CD14-positive monocyte (primary cell): ENCODE data around the gene GRM4. TPM values are rescaled to one million over a fixed set of nuclear protein-coding genes. Genes with fewer than 3 reads are reported as not detected.

Experiments used
- DNase-seq, 3 donors: peaks; one replicate each; pipeline ENCODE4 v3.0.0-alpha.2; 2011 to 2022
- H2AFZ ChIP-seq: 2 replicates; pipeline ENCODE4 v1.6.0; 2012; ENCODE audit warnings: mild to moderate bottlenecking, low read depth, low read length, inconsistent platforms; ENCODE audit not compliant: insufficient read depth, poor library complexity, severe bottlenecking
- H3K27ac ChIP-seq, 2 donors: 1 replicate in 1 of 2; 2 replicates in 1 of 2; pipeline ENCODE4 v1.5.1; 2012 to 2013; ENCODE audit warnings: low read length in 2 of 2, control low read depth in 1 of 2, inconsistent platforms in 1 of 2, low read depth in 1 of 2, mild to moderate bottlenecking in 1 of 2
- H3K27me3 ChIP-seq, 2 donors: one replicate each; pipeline versions ENCODE4 v1.6.0 to v1.6.1; 2011 to 2013; ENCODE audit warnings: low read length in 2 of 2; ENCODE audit not compliant: control insufficient read depth in 2 of 2, insufficient read depth in 2 of 2
- H3K36me3 ChIP-seq, 2 donors: replicated peaks in 1 of 2; 1 replicate in 1 of 2; 2 replicates in 1 of 2; pipeline versions ENCODE4 v1.5.1 to v1.6.1; 2012 to 2013; ENCODE audit warnings: low read length in 2 of 2, control low read depth in 1 of 2, inconsistent platforms in 1 of 2, mild to moderate bottlenecking in 1 of 2; ENCODE audit not compliant: insufficient read depth in 2 of 2, control insufficient read depth in 1 of 2
- H3K4me1 ChIP-seq, 2 donors: 1 replicate in 1 of 2; 2 replicates in 1 of 2; pipeline versions ENCODE4 v1.5.1 to v1.6.1; 2012 to 2013; ENCODE audit warnings: low read length in 2 of 2, control low read depth in 1 of 2, inconsistent platforms in 1 of 2, mild to moderate bottlenecking in 1 of 2, moderate library complexity in 1 of 2; ENCODE audit not compliant: insufficient read depth in 2 of 2, control insufficient read depth in 1 of 2
- H3K4me2 ChIP-seq: replicated peaks from 2 replicates; pipeline ENCODE3; 2012; ENCODE audit warnings: low read length, moderate library complexity, mild to moderate bottlenecking; ENCODE audit not compliant: poor library complexity, severe bottlenecking; ENCODE audit errors: extremely low read depth
- H3K4me3 ChIP-seq, 3 experiments: fragments of 200-600 bp in 1 of 3; sonication (generic) in 1 of 3; replicated peaks in 1 of 3; 1 replicate in 2 of 3; 2 replicates in 1 of 3; pipeline ENCODE4 v1.5.1; 2011 to 2013; ENCODE audit warnings: low read length in 3 of 3, mild to moderate bottlenecking in 3 of 3, control low read depth in 2 of 3, low read depth in 2 of 3, inconsistent platforms in 1 of 3, moderate library complexity in 1 of 3
- H3K79me2 ChIP-seq: 2 replicates; pipeline ENCODE4 v1.6.0; 2012; ENCODE audit warnings: mild to moderate bottlenecking, control low read depth, inconsistent platforms, low read length, moderate library complexity; ENCODE audit not compliant: insufficient read depth
- H3K9ac ChIP-seq: 2 replicates; pipeline ENCODE4 v1.6.0; 2017; ENCODE audit warnings: low read length, mild to moderate bottlenecking; ENCODE audit not compliant: insufficient read depth, poor library complexity, severe bottlenecking
- H3K9me3 ChIP-seq, 2 donors: replicated peaks in 1 of 2; 1 replicate in 1 of 2; 2 replicates in 1 of 2; pipeline versions ENCODE4 v1.5.1 to v1.6.1; 2012 to 2013; ENCODE audit warnings: low read length in 2 of 2, control low read depth in 1 of 2; ENCODE audit not compliant: control insufficient read depth in 1 of 2, insufficient read depth in 1 of 2
- H4K20me1 ChIP-seq: 2 replicates; pipeline ENCODE4 v1.6.0; 2012; ENCODE audit warnings: mild to moderate bottlenecking, low read length, control low read depth, moderate library complexity; ENCODE audit not compliant: insufficient read depth
- H3K27ac Mint-ChIP-seq, 7 donors: one replicate each; pipeline ENCODE4 v1.8.0; 2020; ENCODE audit warnings: mild to moderate bottlenecking in 7 of 7, mixed read lengths in 7 of 7, moderate library complexity in 6 of 7, inconsistent platforms in 2 of 7
- H3K27me3 Mint-ChIP-seq, 3 donors: one replicate each; pipeline ENCODE4 v1.8.0; 2021 to 2022; ENCODE audit warnings: low read depth in 3 of 3, mild to moderate bottlenecking in 3 of 3, mixed read lengths in 3 of 3, moderate library complexity in 3 of 3, inconsistent platforms in 1 of 3
- H3K36me3 Mint-ChIP-seq, 2 donors: one replicate each; pipeline ENCODE4 v1.8.0; 2020; ENCODE audit warnings: mixed read lengths in 2 of 2, inconsistent platforms in 1 of 2, mild to moderate bottlenecking in 1 of 2
- H3K4me1 Mint-ChIP-seq: one replicate; pipeline ENCODE4 v1.8.0; 2020; ENCODE audit warnings: mild to moderate bottlenecking, mixed read lengths
- H3K4me3 Mint-ChIP-seq, 2 donors: one replicate each; pipeline ENCODE4 v1.8.0; 2020; ENCODE audit warnings: mild to moderate bottlenecking in 2 of 2, mixed read lengths in 2 of 2, moderate library complexity in 1 of 2
- H3K9me3 Mint-ChIP-seq, 7 donors: one replicate each; pipeline ENCODE4 v1.8.0; 2020 to 2022; ENCODE audit warnings: mixed read lengths in 7 of 7, mild to moderate bottlenecking in 6 of 7, moderate library complexity in 6 of 7, inconsistent platforms in 2 of 7
- WGBS: methylation state at CpG from one replicate; pipeline ENCODE4 v1.1.5; 2013; ENCODE audit warnings: missing lambda C conversion rate; ENCODE audit not compliant: insufficient coverage; 5-methylcytosine and 5-hydroxymethylcytosine counted together
- intact Hi-C, 2 donors: fragments of 100-400 bp; cut with micrococcal nuclease; formaldehyde crosslinking; loops; one replicate each; pipeline versions ENCODE4 v1.15.0 to v1.15.1; 2023
- polyA plus RNA-seq, 3 donors: library from polyadenylated mRNA; depleted of rRNA in 1 of 3; unstranded in 2 of 3; stranded (reverse) in 1 of 3; fragments of 300-500 nt in 2 of 3; fragments of >200 nt in 1 of 3; fragmentation: Illumina TruSeq in 2 of 3; gene quantifications; 1 replicate in 2 of 3; 2 replicates in 1 of 3; pipeline ENCODE4 v1.2.3, GENCODE V29; 2012 to 2021
- TF ChIP-seq, protein P1 (sequence below): fragments of 200-600 bp; IDR thresholded peaks from one replicate; pipeline ENCODE4 v1.8.0; 2022; ENCODE audit warnings: antibody characterized with exemption, mild to moderate bottlenecking

The GRM4 gene
- polyA plus RNA-seq, 3 donors, result not detected

DNA sequence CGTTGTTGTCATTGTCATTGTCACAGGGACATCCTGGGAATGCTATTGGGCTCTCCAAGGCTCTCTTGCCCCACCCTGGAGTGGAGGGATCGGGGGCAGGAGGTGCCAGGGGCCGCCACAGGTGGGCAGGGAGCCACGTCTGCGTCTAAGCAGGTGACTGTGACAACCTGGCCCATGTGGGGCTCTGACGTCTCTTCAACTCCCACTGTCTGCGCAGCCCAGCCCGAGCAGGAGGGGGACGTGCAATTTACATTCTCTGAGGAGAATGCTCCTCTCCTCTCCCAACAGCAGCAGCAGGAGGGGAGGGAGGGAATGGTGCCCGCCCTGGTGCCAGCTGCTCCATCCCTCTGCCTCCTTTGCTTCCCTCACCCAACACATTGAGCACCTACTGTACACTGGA lies 50.1 kb downstream of the GRM4 start:
- Mint-ChIP-seq H3K4me3 (no peak overlapping the region), H3K27me3 (peaks cover 15 to 24% (median 18%) of the 10 kb centered on the region in 3 donors), H3K9me3 (peaks cover 0 to 5% (median 2%) of the 10 kb centered on the region in 7 donors), H3K27ac (peak overlapping the region in 1 of 7 donors; percentile 37), H3K36me3 (no peaks in the 10 kb centered on the region), H3K4me1 (no peaks in the 10 kb centered on the region)
- DNase-seq, result no peak
- H3K79me2 ChIP-seq, result no peaks in the 10 kb centered on the region
- H3K9me3 ChIP-seq, result no peaks in the 10 kb centered on the region
- 83% methylated on average over 2 of the region's 10 CpGs for WGBS
- no peak overlapping the region for H3K4me2 ChIP-seq
- no peaks in the 10 kb centered on the region for H4K20me1 ChIP-seq
- no peak overlapping the region for H2AFZ ChIP-seq
- no peak overlapping the region for H3K9ac ChIP-seq
- H3K4me1 ChIP-seq, result no peaks in the 10 kb centered on the region
- no peaks in the 10 kb centered on the region for H3K36me3 ChIP-seq
- H3K27me3 ChIP-seq, result peaks cover 0 to 3% of the 10 kb centered on the region in 2 donors
- intact Hi-C loops, result no loop called here
- no peak overlapping the region for H3K4me3 ChIP-seq
- TF ChIP-seq, protein P1, sequence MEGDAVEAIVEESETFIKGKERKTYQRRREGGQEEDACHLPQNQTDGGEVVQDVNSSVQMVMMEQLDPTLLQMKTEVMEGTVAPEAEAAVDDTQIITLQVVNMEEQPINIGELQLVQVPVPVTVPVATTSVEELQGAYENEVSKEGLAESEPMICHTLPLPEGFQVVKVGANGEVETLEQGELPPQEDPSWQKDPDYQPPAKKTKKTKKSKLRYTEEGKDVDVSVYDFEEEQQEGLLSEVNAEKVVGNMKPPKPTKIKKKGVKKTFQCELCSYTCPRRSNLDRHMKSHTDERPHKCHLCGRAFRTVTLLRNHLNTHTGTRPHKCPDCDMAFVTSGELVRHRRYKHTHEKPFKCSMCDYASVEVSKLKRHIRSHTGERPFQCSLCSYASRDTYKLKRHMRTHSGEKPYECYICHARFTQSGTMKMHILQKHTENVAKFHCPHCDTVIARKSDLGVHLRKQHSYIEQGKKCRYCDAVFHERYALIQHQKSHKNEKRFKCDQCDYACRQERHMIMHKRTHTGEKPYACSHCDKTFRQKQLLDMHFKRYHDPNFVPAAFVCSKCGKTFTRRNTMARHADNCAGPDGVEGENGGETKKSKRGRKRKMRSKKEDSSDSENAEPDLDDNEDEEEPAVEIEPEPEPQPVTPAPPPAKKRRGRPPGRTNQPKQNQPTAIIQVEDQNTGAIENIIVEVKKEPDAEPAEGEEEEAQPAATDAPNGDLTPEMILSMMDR, result no peak
- no peak overlapping the region for H3K27ac ChIP-seq

DNA sequence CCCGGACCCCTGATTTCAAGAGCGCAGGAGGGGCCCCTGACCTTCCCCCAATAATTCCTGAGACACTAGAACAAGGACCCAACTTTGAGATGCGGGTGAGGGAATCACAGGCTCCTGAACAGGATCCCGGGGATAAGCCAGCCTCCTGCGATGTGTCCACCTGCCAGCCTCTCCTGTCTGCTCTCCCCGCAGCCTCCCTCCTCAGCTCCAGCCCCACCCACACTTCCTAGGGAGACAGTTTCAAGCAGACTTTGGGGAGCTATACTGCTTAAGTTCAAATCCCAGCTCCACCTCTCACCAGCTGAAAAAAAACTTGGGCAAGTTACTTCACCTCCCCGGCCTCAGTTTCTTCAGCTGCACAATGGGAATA lies 50.8 kb downstream of the GRM4 start:
- no peaks in the 10 kb centered on the region for H4K20me1 ChIP-seq
- no peak for DNase-seq
- H3K4me3 ChIP-seq, result no peak overlapping the region
- no peak overlapping the region for H3K4me2 ChIP-seq
- peaks cover 0 to 3% of the 10 kb centered on the region in 2 donors for H3K27me3 ChIP-seq
- 75% methylated on average over 5 of the region's 7 CpGs for WGBS
- Mint-ChIP-seq H3K4me1 (no peaks in the 10 kb centered on the region), H3K4me3 (no peak overlapping the region), H3K9me3 (peaks cover 0 to 5% (median 2%) of the 10 kb centered on the region in 7 donors), H3K27me3 (peaks cover 13 to 23% (median 18%) of the 10 kb centered on the region in 3 donors), H3K27ac (no peak overlapping the region), H3K36me3 (no peaks in the 10 kb centered on the region)
- H3K4me1 ChIP-seq, result no peaks in the 10 kb centered on the region
- no peaks in the 10 kb centered on the region for H3K79me2 ChIP-seq
- H2AFZ ChIP-seq, result no peak overlapping the region
- no peak overlapping the region for H3K9ac ChIP-seq
- no peak overlapping the region for H3K27ac ChIP-seq
- intact Hi-C loops, result no loop called here
- H3K9me3 ChIP-seq, result no peaks in the 10 kb centered on the region
- TF ChIP-seq, protein P1, result no peak
- H3K36me3 ChIP-seq, result no peaks in the 10 kb centered on the region
